ENCODE data around the gene CCDC124.

DNA sequence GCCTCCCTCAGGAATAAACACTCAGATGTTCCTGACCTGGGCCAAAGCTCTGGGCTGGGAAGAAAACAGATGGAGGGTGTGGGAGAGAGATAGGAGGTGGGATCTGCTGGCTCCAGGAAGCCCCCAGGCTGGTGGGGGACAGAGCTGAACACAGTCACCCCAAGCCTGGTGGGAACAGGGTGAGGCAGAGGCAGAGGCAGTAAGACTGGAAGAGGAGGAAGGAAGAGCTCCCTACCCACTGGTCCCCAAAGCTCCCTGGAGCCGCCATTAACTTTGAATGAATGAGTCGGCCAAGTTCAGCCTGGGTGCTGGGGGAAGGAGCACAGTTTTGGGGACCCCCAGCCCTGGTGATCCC, 33.3 kb downstream of the CCDC124 start:
- TF ChIP-seq, protein P1, sequence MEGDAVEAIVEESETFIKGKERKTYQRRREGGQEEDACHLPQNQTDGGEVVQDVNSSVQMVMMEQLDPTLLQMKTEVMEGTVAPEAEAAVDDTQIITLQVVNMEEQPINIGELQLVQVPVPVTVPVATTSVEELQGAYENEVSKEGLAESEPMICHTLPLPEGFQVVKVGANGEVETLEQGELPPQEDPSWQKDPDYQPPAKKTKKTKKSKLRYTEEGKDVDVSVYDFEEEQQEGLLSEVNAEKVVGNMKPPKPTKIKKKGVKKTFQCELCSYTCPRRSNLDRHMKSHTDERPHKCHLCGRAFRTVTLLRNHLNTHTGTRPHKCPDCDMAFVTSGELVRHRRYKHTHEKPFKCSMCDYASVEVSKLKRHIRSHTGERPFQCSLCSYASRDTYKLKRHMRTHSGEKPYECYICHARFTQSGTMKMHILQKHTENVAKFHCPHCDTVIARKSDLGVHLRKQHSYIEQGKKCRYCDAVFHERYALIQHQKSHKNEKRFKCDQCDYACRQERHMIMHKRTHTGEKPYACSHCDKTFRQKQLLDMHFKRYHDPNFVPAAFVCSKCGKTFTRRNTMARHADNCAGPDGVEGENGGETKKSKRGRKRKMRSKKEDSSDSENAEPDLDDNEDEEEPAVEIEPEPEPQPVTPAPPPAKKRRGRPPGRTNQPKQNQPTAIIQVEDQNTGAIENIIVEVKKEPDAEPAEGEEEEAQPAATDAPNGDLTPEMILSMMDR (IDR thresholded peaks at IDR 0.05) = no peak
- TF ChIP-seq POLR2A (IDR thresholded peaks at IDR 0.05) = no peak

Measured in thyroid gland (tissue), 4 donors.